ENCODE results near the gene C1RL.
A peak's percentile ranks its signal among the peaks of the same experiment; 100 is the strongest.

Gene C1RL

DNA sequence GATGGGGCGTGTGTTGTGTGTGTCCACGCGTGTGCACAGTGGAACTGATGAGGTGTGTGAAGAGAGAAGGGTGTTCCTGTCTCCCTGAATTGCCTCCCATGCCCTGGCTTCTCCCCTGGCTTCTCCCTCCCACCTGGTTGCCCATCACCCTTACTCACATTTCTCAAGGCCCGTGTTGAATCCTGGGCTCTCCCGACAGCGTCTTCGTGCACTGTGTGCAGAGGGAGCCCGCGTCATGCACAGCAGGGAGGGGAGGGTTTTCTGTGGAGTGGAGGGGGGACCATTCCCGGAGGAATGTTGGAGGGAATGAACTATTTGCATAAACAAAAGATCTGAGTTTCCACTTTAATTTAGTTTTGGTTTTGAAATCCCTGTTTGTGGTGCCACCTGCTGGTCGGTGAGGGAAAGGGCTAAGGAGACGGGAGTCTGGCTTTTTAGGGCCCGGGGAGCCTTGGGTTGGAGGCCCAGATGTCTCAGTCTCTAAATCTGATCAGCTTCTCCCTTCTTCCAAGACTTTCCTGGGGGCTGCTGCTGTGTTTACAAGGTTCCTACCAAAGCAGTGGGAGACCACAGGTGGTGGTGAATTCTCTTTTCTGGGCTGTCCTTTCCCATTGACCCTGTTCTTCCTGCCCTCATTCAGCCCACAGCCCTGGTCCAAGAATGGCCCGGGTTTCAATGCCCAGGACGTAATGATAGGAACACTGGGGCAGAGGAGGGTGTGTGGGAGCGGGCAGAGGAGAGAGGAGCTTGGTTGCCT lies 16.6 kb downstream of the C1RL start, which contains the start of gene C1R:
Gene C1R (minus strand): TSS at position 217 of the 757 bp plus-strand sequence. CDS start 57 bp downstream, at position 160.
- peak; percentile 51 for DNase-seq (ENCODE audit: low read depth)

DNA sequence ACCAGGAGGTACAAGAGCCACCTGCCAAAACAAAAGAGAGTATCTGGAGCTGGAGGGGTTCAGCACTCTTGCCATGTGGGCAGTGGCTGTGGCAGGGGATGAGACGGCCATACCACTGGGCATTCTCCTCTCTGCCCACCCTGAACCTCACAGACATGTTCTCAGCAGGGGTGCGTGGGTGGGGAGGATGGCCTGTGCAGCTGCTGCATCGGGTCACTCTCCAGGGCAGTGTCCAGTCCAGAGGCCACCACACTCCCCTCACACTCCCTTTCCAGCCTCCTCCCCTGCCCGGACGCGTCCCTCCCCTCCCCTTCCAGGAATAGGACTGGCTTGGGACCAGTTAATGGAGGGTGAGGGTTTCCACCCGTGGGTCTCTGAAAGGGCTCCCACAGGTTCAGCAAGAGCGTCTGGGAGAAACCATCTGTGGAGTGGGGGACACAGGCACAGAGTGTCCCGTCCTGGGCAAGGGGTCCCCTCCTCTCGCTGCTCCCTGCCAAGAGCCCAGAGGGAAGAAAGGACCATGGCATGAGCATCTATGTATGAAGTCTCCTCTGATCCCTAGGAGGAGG lies 17.3 kb downstream of the C1RL start:
- no peak for DNase-seq (ENCODE audit: low read depth)

DNA sequence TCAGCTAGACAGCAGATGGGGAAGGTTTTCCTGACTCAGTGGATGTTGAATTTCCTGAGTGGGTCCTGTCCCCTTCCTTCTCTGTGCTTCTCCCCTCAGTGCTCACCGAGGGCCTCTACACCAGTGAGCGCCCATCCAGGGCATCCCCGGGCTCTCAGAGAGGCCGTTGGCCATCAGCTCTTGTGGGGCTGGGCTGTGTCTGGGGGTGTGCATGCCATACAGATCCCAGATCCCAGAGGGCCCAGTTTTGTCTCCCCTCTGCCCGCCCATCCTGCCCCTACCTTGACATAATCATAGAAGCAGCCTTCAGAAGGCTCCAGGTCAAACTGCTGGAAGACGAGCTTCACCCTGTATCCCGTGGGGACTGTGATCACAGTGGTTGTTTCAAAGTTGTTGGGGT lies 17.8 kb downstream of the C1RL start:
- no peak for DNase-seq (ENCODE audit: low read depth)

DNA sequence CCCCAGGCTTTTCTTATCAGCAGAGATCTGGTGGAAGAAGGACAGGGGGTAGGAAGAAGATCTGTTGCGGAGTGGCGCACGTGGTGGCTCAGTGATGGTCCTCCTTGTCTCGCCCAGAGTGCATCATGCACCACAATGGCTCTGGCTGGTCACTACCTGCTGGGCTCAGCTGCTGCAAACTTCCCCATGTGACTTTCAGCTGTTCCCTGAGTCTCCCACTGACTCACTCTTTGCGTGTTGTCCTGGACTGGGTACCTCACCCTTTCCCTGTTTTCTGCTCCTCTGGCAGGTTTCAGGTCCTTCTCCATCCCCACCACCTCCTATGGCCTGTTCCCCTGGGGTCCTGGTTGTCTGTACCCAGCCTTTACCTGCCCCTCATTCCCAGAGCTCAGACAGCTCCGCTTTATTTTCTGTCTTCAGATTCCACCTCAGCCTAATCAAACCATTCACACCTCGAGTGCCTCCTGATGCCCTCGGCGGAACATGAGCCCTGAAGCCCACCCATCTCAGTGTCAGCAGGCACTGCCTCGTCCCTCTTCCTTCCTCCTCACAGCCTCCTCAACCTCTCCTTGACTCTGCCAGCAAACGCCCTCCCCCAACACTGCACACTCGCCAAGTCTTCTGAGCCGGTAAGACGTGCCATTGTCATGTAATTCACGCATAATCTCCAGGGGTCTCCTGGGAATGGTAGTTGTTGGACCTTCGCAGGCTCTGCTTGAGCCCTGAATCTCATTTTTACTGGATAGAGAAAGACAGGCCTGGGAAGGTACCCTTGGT lies 18.6 kb downstream of the C1RL start:
- no peak for DNase-seq (ENCODE audit: low read depth)

DNA sequence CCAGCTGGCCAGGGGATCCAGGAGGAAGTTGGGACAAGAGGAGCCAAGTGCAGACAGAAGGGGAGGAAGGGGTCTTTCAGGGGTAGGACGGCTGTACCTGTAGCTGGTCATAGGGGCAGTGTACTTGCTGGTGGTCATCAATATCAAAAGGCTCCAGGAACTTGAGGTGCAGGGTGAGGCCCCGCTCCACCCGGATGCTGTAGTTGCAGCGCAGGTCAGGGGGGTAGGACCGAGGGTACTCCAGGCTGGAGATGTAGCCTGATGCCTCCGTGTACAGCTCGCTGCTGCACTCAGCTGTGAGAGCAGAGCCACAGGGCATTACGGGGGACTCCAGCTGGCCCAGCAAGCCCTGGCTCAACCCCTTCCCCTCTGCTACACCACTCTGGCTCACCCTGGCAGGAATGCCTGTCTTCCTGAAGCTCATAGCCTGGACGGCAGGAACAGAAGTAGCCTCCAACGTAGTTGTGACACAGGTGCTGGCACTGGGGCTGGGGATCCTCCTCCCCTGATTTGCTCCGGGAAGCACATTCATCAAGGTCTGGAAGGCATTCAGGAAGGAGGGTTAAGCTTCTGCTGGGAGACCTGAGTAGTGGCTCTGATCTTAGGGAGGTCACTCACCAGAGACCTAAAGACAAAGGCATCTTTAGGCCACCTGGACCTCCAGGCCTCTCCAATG lies 19.7 kb downstream of the C1RL start:
- no peak for DNase-seq (ENCODE audit: low read depth)

DNA sequence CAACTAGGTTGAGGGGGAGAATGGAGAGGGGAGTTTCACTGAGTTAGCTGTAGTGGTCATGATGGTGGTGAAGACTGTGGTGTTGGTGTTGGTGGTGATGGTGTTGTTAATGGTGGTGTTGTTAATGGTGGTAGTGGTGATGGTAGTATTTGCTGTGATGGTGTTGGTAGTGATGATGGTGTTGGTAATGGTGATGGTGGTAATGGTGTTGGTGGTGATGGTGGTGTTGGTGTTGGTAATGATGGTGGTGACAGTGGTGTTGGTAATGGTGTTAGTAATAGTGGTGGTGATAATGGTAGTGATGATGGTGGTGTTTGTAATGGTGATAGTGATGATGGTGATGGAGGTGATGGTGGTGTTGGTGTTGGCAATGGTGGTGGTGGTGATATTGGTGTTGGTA lies 25.9 kb downstream of the C1RL start:
- DNase-seq (ENCODE audit: low read depth): no peak

DNA sequence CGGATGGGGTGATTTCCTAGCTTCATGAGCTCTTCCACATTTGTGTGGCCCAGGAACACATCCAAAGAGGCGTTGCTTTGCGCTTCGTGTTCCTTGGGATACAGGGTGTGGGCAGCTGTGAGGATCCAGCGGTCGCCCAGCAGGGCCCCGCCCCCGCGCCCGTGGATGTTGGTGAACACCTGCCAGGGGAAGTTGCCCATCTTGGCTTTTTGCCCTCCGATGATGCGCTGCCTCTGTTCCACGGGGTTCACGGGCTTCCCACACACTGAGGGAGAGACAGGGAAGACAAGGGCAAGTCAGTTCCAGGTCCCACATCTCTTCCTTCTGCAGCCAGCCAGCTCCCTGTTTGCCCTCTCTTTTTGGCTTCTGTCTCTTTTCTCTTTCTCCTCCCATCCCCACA lies 28.0 kb downstream of the C1RL start:
- DNase-seq (ENCODE audit: low read depth): no peak

DNA sequence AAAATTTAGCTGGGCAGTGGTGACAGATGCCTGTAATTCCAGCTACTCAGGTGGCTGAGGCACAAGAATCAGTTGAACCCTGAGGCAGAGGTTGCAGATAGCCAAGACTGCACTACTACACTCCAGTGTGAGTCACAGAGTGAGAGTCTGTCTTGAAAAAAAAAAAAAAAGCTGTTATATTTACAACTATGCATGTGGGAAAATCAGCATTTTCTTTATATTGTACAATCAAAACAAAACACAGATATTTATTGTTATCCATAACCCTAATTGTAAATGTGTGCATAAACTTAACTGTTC lies 29.2 kb downstream of the C1RL start:
- DNase-seq (ENCODE audit: low read depth): no peak

DNA sequence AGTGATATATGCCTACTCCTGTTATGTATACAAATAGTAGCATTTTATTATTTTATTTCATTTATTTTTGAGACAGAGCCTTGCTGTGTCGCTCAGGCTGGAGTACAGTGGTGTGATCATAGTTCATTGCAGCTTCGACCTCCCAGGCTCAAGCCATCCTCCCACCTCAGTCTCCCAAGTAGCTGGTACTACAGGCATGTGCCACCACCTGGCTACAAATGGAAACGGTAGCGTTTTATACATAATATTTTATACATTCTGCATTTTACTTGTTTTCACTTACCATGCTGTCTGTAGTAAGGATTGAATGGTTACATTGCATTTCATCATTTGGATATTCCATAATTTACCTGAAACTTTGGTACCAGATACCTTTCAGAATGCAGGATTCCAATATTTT lies 30.9 kb downstream of the C1RL start:
- DNase-seq (ENCODE audit: low read depth): no peak

DNA sequence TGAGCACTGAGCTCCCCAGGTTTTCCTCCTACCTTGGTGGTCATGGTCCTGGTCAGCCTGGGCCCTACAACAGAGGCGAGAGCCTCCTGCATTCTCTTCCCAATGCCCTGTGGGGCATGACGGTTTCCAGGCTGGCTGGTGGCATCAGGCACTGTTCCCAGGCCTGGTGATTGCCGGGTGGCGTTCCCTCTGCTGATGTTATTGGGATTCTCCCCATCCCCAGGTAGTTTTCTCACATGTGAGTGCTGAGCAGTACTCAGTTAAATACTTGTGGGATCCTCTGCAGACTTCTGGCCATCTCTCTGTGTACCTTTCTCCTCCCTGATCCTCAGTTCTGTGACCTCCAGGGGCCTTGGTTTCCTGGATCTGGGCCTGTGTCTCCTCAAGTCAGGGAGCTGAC lies 32.5 kb downstream of the C1RL start:
- DNase-seq (ENCODE audit: low read depth): no peak

DNA sequence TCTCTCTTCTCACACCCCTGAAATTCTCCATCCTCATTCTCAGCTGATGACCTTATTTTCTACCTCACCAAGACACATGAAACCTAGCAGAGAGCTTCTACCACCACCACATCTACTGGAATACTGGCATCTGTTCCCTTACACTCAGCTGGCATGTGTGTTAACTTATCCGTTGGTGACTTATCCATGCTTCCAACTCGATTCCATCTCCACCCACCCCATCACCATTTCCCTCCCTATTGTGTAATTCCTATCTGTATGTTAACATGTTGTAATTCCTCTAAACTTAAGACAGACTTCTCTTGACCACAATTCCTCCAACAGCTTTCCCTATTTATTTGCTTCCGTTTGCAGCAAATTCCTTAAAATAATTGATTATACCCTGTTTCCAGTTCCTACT lies 33.1 kb downstream of the C1RL start:
- no peak for DNase-seq (ENCODE audit: low read depth)

DNA sequence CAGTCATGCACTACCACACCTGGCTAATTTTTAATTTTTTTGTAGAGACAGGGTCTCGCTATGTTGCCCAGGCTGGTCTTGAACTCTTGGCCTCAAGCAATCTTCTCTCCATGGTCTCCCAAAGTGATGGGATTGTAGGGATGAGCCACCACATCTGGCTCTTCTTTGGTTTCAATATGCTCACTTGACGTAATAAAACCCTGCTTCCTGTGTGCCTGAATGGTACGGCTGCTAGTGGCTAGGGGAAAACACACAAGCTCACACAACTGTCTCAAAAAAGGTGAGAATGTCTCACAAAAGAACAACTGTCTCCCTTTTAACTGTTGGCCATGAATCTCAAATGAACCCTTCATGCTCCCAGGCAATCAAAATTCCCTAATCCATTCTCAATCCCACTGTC lies 33.5 kb downstream of the C1RL start:
- DNase-seq (ENCODE audit: low read depth): no peak

DNA sequence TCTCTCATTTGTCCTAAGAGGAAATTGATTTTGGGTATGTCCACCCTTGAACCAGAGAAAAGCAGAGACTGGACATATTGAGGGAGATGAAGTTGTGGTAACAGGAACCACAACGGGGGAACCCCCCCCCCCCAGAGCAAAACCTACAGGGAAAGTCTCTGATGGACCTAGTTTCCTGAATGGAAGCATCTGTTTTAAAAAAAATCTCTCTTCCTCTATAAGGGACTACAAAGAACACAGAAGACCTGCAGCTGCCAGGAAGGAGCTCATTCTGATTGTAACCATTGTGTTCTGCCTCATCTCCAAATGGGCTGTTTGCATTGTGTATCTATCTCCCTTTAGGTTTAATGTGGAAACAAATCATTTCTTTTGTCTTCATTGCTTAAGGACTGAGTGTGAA lies 35.1 kb downstream of the C1RL start:
- DNase-seq (ENCODE audit: low read depth): no peak

DNA sequence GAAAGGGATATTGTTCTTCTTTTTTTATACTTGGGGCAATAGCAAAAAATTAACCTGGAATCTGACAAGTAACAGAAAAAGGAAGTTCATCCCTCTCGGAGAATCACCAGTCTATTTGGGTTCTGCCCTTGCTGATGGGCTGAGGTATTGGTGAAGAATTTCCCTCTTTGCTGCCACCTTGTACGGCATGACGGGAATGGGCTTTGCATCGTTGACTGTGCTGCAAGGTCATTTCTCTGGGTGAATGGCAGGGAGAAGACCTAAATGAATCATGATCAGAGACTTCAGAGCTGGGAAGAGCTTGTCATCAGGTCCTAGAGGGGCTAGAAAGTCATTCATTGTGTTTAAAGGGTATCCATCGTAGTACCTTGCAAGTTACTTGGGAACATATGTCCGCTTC lies 36.5 kb downstream of the C1RL start:
- no peak for DNase-seq (ENCODE audit: low read depth)

DNA sequence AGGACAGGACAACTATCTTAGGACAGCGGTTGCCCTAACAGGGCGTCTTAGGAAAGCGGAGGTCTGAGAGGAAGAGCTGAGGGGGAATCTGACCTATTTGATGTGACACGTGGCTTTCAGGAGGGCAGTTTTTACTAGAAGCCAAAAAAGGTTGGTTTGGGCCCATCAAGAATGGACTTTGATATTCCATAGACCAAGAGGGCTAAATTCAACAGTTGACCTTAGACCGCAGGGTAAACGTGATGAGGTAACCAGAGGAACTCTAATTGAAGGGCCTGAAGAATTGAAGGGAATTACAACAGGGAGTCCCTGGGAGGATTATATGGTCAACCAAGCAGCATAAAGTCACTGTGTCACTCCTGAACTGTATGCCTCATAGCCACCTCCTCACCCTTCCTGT lies 37.0 kb downstream of the C1RL start:
- DNase-seq (ENCODE audit: low read depth): no peak

DNA sequence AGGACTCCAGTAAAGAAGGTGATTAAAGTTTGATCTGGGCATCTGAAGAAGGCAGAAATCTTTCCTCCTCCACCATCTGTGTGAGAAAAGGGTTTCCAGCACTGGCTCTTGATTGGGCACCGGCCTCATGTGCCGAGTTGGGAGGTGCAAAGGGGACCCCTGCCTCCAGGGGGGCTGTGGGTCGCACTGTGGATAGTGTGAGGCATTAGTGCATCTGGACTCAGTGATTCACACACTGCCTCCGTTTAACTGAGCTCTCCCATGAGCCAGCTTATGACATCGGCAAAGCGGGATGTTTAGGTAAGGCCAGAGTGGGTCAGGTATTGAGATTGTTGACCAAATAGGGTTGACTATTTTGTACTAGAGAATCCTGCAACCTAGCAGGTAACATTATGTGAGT lies 39.6 kb downstream of the C1RL start:
- no peak for DNase-seq (ENCODE audit: low read depth)

DNA sequence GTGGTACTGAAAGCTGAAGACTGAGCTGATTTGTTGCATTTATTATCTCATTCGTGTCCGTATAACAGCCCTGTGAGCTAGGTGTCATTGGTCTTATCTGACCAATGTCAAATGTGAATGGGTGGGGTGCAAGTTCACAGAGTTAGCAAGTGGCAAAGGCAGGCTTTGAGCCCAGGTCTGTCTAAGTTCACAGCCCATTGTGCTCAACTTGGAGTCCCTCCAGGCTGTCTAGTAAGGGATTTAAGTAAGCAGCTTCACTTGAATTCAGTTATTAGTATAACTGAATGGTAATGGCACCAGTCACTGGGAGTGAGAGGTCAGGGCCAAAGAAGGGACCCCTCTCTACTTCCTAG lies 40.0 kb downstream of the C1RL start:
- no peak for DNase-seq (ENCODE audit: low read depth)

DNA sequence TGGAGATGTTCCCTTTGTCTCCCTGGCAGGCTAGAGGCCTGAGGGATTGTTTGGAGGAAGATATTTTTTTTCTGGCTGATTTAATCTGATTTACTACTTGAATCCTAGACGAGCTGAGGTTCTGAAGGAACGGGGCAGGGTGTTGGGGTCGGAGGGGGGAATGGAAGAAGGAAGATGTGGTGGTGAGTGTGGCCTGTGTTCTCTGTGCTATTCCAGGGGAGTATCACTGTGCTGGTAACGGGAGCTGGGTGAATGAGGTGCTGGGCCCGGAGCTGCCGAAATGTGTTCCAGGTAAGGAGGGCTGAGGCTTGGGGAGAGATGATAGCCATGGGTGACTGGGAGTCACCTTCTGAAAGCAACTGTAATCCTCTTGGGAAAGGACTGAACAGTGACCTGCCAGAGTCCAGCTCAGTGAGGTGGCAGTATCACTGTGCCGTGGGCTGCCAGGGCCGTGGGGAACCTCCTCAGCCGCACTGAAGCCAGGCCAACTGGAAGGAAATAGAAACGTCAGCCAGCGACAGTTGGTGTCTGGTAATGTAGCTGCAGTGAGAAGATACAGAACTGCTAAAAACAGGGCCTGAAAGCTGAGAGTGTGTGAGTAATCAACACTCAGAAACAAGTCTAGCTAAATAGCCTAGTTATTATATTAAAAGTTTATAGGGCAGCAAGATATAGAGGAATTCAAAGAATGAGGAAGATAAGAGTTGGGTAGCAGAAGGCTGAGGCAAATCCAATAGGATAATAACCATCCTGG lies 40.6 kb downstream of the C1RL start:
- no peak for DNase-seq (ENCODE audit: low read depth)

DNA sequence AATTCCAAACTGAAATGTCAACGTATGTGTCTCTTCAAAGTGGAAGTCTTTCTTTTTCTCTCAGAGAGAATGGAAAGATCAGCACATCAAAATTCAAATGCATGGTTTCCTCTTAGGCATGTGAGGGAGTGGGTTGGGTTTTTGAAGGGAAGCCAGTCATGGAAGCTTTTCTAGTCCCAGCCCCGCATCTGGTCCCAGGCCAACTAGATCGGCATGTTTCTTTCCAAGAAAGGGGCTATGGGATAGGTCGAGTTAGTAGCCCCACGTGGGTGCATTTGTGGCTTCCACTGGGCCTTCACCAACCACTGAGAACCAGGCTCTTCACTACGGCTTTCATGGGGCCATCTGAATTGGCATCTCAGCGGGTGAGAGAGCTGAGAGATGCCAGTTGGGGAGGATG lies 41.9 kb downstream of the C1RL start:
- DNase-seq (ENCODE audit: low read depth): no peak

DNA sequence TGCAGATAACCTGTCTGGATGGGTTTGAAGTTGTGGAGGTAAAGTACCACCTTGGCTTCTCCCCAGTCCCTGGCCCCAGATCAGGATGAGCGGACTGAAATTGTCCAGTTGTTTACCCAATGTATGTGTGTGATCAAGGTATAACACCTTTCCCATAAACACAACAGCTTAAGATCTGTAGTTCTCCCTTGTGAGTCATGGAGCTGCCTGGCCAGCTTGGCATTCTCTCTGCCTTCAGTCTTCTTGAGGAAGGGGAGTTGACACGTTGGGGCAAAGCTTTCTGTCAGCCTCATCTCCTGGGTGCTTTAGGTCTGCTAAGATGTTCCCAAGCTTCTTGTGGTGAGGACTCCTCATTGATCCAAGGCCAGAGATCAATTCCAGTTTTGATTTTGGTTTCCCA lies 42.4 kb downstream of the C1RL start:
- no peak for DNase-seq (ENCODE audit: low read depth)

DNA sequence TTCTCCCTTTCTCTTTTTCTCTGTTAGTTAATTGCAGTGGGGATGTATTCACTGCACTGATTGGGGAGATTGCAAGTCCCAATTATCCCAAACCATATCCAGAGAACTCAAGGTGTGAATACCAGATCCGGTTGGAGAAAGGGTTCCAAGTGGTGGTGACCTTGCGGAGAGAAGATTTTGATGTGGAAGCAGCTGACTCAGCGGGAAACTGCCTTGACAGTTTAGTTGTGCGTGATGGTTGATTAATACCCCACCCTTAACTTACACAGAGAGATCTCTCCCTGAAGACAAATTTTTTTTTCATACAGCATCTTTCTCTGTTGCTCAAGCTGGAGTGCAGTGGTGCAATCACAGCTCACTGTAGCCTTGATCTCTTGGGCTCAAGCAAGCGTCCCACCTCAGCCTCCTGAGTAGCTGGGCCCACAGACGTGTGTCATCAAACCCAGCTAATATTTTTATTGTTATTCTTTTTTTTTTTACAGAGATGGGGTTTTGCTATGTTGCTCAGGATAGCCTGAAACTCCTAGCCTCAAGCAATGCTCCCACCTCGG lies 43.9 kb downstream of the C1RL start:
- no peak for DNase-seq (ENCODE audit: low read depth)

DNA sequence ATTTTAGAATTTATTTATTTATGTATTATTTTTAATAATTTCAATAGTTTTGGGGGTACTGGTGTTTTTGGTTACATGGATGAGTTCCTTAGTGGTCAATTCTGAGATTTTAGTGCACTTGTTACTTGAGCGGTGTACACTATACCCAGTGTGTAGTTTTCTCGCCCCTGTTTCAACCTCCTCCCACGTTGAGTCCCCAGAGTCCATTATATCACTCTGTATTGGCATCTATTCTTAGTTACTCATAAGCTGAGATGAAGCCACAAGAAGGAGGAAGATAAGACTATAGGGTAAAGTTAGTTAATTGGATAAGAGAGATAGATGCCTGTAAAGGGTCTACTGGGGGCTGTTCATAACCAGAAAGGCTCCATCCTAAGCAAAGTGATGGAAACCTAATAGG lies 44.5 kb downstream of the C1RL start:
- DNase-seq (ENCODE audit: low read depth): no peak
